RPMI7951 (cell line): ENCODE results near the gene MOB1A. TPM values are rescaled to one million over a fixed set of nuclear protein-coding genes. Genes with fewer than 3 reads are reported as not detected.

Experiments
- DNase-seq: peaks from one replicate; pipeline ENCODE4 v3.0.0-alpha.2; 2012; ENCODE audit warnings: low read depth
- total RNA-seq: library from RNA; depleted of rRNA; stranded (reverse); fragments of >200 nt; shearing (Covaris generic); gene quantifications from 2 replicates; pipeline ENCODE4 v1.2.3, GENCODE V29; 2014; rRNA removed

Gene MOB1A
- total RNA-seq, 1 experiment from 2014 or later, result 174 TPM

- no peak for DNase-seq
Measured at GRCh38 chr2:74103763-74104162, 74.9 kb downstream of the MOB1A start.

Other genes starting within 250 kb of the MOB1A start
- gene TET3, start 194.0 kb downstream of the MOB1A start, total RNA-seq, result 3.4 and 3.6 TPM in 2 replicates
- 195 and 214 TPM in 2 replicates for gene BOLA3, start 31.0 kb downstream of the MOB1A start, total RNA-seq
- 92.6 and 113 TPM in 2 replicates for gene MTHFD2, start 19.7 kb upstream of the MOB1A start, total RNA-seq
- gene SLC4A5, start 164.5 kb upstream of the MOB1A start, total RNA-seq, result 0.10 TPM in 1 of 2 replicates, not detected in the other
- gene DCTN1, start 201.4 kb upstream of the MOB1A start, total RNA-seq, result 88.8 and 93.3 TPM in 2 replicates
- 1.2 and 1.3 TPM in 2 replicates for gene C2orf81, start 242.7 kb upstream of the MOB1A start, total RNA-seq
- 119 and 120 TPM in 2 replicates for gene WDR54, start 242.9 kb upstream of the MOB1A start, total RNA-seq